GM19467 (cell line): Measurements from ENCODE around the gene DIAPH3.

Experiments used
- ATAC-seq: cut with Tn5 transposase; IDR thresholded peaks from one replicate; pipeline ENCODE4 v1.9.1; 2021; ENCODE audit warnings: mild to moderate bottlenecking, moderate library complexity; ENCODE audit not compliant: unreplicated experiment

The DIAPH3 gene

DNA sequence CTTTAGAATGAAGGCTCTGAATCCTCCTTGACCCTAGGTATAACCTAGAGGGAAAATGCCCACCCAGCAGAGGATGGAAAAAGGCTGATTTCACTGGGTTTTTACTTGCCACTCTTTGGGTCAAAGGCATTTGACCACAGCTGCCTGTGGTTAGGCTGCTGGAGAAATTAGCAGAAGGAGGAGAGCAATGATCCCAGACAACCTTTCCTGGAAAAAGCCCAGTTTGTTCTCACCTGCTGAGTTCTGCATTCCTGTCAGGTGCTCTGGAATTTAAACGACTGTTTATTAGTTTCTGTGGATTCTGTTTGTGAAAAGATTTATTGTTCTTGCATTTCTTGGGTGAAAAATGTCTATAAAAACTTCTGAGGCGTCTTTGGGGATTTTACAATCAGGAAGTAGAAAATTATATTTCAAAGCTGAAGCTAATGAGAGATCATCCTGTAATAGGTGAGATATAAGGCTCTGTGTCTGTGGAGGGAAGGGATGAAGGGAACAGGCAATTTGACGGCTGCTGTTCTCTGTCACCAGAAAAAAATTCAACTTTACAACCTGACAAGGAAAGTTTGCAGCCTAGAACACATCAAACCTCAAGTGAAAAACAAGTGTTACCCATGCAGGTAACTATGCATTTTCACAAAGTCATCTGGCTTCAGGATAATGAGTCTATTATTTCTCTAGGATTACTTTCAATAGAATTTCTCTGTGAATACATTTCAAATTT, 519.7 kb downstream of the DIAPH3 start:
- ATAC-seq = no peak

DNA sequence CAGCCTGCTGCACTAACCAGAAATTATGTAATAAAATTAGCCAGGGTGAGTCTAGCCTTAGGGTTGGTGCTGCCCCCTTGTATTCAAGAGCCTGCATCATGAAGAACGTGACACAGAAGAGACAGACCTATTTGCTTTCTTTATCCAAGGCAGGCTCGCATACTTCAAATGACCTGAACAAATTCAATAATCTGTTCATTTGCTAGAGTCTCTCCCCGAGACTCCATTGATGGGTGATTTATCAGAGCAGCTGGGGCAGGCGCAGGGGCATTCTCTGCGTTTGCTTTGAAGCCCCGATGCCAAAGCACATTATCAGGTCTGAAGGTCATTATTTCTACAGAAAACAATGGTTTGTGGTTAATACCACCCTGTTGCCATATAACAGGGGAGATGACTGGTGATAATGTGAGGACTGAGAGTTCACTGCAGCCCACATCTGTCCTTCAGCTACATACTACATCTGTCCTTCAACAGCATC, 520.3 kb downstream of the DIAPH3 start:
- no peak for ATAC-seq

- ATAC-seq = no peak
Observed at GRCh38 chr13:59641817-59642216, 521.9 kb downstream of the DIAPH3 start.

- no peak for ATAC-seq
Observed at GRCh38 chr13:59641261-59641660, 522.5 kb downstream of the DIAPH3 start.

DNA sequence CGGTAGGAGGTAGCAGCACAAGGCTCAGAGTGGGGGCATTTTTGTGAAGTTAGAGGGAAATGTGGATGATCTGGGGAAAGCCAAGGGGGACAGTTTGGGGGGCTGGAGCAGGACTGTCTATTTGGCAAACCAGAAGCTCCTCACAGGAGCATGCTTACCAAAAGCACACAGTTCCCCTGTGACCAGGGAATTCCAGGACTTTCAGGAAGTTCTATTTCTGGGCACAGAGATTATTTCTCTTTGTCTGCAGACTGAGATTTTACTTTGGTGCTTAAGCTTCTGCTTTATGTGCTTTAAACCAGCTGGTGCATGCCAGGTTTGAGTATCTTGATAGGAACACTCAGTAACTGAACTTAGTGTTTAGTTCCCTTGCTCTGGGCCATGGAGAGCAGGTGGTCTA, 525.3 kb downstream of the DIAPH3 start:
- ATAC-seq = no peak

DNA sequence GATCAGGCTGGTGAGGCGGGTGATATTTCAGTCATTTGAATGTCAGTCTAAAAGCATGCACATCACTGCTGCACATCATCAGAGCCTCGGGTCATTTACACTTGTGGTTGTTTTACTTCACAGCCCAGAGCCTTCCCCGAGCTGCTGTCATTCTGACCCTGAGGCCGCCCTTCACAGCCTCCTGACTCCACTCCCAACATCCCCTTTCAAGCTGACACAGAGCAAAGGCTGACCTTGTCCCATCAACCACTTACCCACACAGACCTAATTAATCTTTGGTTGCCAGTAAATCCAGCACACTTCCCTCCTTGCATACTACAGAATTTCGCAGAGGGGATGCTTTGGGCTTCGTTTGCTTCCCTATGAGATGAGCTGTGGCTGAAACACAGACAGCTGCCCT, 528.1 kb downstream of the DIAPH3 start:
- no peak for ATAC-seq

DNA sequence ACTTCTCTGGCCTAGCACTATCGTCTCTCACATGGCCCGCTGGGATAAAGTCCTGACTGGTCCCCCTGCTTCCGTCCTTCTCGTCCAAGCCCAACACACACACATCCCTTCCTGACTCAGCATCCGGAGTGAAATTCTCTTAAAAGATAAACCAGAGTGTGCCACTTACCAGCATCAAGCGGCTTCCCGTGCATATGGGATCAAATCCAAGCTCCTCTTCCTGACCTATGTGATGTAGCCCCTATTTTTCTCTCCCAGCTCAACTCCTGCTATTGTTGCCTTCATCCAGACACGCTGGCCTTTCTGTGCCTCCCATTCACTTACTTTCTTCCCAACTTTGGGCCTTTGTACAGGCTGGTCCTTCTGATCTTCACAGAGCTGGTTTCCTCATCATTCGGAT, 530.4 kb downstream of the DIAPH3 start:
- no peak for ATAC-seq

- ATAC-seq = no peak
Observed at GRCh38 chr13:59631271-59631670, 532.5 kb downstream of the DIAPH3 start.

- no peak for ATAC-seq
Observed at GRCh38 chr13:59625111-59625510, 538.6 kb downstream of the DIAPH3 start.

DNA sequence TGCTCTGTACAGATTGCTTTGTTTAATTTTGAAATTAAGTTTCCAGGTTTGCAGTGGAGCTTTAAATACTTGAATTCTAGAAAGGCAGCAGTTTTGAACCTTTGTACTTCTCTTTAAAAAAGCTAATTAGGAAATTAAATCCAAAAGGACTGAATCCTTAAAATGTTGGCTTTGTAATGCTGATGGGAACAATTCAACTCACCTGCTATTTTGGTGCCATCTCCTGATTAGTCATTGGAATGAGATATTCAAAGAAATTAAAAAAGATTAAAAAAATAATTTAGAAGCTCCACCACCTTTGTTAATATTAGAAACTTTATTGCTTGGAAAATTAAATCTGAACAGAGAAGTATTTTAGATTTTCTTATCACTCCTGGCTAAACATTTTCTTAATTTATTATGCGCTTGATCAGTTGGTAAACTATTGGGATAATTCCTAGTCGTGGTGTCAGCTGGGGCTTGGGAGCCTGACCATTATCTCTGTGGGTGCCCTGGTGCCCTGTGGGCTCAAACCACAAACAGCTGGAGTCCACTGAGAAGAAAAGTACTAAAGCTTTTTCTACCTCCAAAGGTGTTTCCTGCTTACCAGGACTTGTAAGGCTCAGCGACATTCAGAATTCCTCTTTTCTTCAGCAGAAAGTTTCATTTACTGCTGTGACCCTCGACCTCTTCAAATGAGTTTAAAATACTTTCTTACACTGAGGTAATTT, 540.4 kb downstream of the DIAPH3 start:
- no peak for ATAC-seq

DNA sequence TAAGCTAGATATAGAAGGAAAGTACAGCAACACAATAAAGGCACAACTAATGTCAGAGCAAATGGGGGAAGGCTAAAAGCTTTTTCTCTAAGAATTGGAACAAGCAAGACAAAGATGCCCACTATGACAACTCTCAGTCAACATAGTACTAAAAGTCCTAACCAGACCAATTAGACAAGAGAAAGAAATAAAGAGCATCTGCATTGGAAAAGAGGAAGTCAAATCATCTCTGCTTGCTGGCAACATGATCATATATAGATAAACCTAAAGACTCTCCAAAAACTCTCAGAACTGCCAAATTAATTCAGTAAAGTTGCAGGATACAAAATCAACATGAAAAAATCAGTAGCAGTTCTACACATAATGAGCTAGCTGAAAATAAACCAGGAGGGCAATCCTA, 542.0 kb downstream of the DIAPH3 start:
- ATAC-seq = no peak
